HG03039 (cell line): ENCODE measurements around the gene STEAP2.

Experiments used
- ATAC-seq: cut with Tn5 transposase; IDR thresholded peaks from one replicate; pipeline ENCODE4 v1.9.1; 2021; ENCODE audit warnings: mild to moderate bottlenecking, moderate library complexity; ENCODE audit not compliant: unreplicated experiment

The STEAP2 gene

GRCh38 chr7:90192876-90193750, 18.4 kb upstream of the STEAP2 start:
- no peak for ATAC-seq

- ATAC-seq = no peak
These were observed 16.4 kb upstream of the STEAP2 start for GRCh38 chr7:90194911-90195809.

- ATAC-seq = no peak
These were observed 9.9 kb upstream of the STEAP2 start for GRCh38 chr7:90201500-90202195.

- no peak for ATAC-seq
These were observed 3.6 kb upstream of the STEAP2 start for GRCh38 chr7:90207956-90208355.

GRCh38 chr7:90209776-90210175, 1.8 kb upstream of the STEAP2 start:
- no peak for ATAC-seq

- ATAC-seq = no peak
These were observed 1.1 kb upstream of the STEAP2 start for GRCh38 chr7:90210475-90210874.

- ATAC-seq = no peak
These were observed 559 bp upstream of the STEAP2 start for GRCh38 chr7:90210981-90211380.

- ATAC-seq = no peak
These were observed 582 bp downstream of the STEAP2 start for GRCh38 chr7:90212149-90212495.

- no peak for ATAC-seq
These were observed 2.0 kb downstream of the STEAP2 start for GRCh38 chr7:90213521-90213920.

- no peak for ATAC-seq
These were observed 4.6 kb downstream of the STEAP2 start for GRCh38 chr7:90216080-90216674.

- ATAC-seq = no peak
These were observed 5.2 kb downstream of the STEAP2 start for GRCh38 chr7:90216771-90217170.

GRCh38 chr7:90222390-90222789, 10.8 kb downstream of the STEAP2 start:
- no peak for ATAC-seq

GRCh38 chr7:90222811-90223725, 11.5 kb downstream of the STEAP2 start:
- ATAC-seq = no peak

GRCh38 chr7:90224195-90224594, 12.7 kb downstream of the STEAP2 start:
- no peak for ATAC-seq

GRCh38 chr7:90225181-90225580, 13.6 kb downstream of the STEAP2 start:
- ATAC-seq = no peak

GRCh38 chr7:90225601-90226000, 14.1 kb downstream of the STEAP2 start:
- no peak for ATAC-seq

GRCh38 chr7:90227259-90227658, 15.7 kb downstream of the STEAP2 start:
- no peak for ATAC-seq

- ATAC-seq = no peak
These were observed 18.1 kb downstream of the STEAP2 start for GRCh38 chr7:90229682-90230081.

- no peak for ATAC-seq
These were observed 19.3 kb downstream of the STEAP2 start for GRCh38 chr7:90230834-90231233.

GRCh38 chr7:90231304-90231703, 19.8 kb downstream of the STEAP2 start:
- no peak for ATAC-seq
